GM23338 (cell line): ENCODE measurements around the gene DNAJC4. TPM values are rescaled to one million over a fixed set of nuclear protein-coding genes. Genes with fewer than 3 reads are reported as not detected.

Experiments
- ATAC-seq: fragments of 200-7000 bp; cut with Tn5 transposase; 3 replicates; pipeline ENCODE4 v1.9.1; 2020
- DNase-seq: peaks from one replicate; pipeline ENCODE4 v3.0.0-alpha.2; 2015; ENCODE audit warnings: low spot score
- H2AFZ ChIP-seq: fragments of 200-600 bp; sonication (generic); 2 replicates; pipeline ENCODE4 v1.8.0; 2016; ENCODE audit warnings: antibody characterized with exemption, mild to moderate bottlenecking, moderate library complexity
- H3F3A ChIP-seq: fragments of 200-600 bp; sonication (generic); replicated peaks from 2 replicates; pipeline ENCODE4 v1.8.0; 2017; ENCODE audit warnings: antibody characterized with exemption, mixed run types, low read depth
- H3K27ac ChIP-seq: fragments of 200-600 bp; sonication (generic); 2 replicates; pipeline ENCODE4 v1.6.1; 2016; ENCODE audit warnings: low read depth
- H3K27me3 ChIP-seq: fragments of 200-600 bp; sonication (generic); 2 replicates; pipeline ENCODE4 v1.8.0; 2016; ENCODE audit warnings: mild to moderate bottlenecking, mixed run types, moderate library complexity; ENCODE audit not compliant: insufficient read depth
- H3K36me3 ChIP-seq: fragments of 200-600 bp; sonication (generic); 2 replicates; pipeline ENCODE4 v1.8.0; 2016; ENCODE audit warnings: mild to moderate bottlenecking; ENCODE audit not compliant: insufficient read depth
- H3K4me1 ChIP-seq: fragments of 200-600 bp; sonication (generic); 2 replicates; pipeline ENCODE4 v1.8.0; 2016; ENCODE audit warnings: mild to moderate bottlenecking, moderate library complexity; ENCODE audit not compliant: insufficient read depth
- H3K4me2 ChIP-seq: fragments of 200-600 bp; sonication (generic); 2 replicates; pipeline ENCODE4 v1.7.1; 2017; ENCODE audit warnings: mixed run types
- H3K4me3 ChIP-seq: fragments of 200-600 bp; sonication (generic); 2 replicates; pipeline ENCODE4 v1.6.1; 2016; ENCODE audit warnings: mixed run types
- H3K79me2 ChIP-seq: fragments of 200-600 bp; sonication (generic); replicated peaks from 2 replicates; pipeline ENCODE4 v1.8.0; 2017; ENCODE audit warnings: mild to moderate bottlenecking; ENCODE audit not compliant: insufficient read depth
- H3K9me2 ChIP-seq: fragments of 200-600 bp; sonication (generic); 2 replicates; pipeline ENCODE4 v1.8.0; 2017; ENCODE audit not compliant: insufficient read depth
- H4K20me1 ChIP-seq: fragments of 200-600 bp; sonication (generic); replicated peaks from 2 replicates; pipeline ENCODE4 v1.8.0; 2017; ENCODE audit warnings: mild to moderate bottlenecking; ENCODE audit not compliant: insufficient read depth
- H3K27ac Mint-ChIP-seq: 2 replicates; pipeline ENCODE4 v1.8.0; 2020; ENCODE audit warnings: inconsistent platforms, mild to moderate bottlenecking, moderate library complexity, mixed read lengths
- H3K27me3 Mint-ChIP-seq: 3 replicates; pipeline ENCODE4 v1.8.0; 2022; ENCODE audit warnings: low read depth, mild to moderate bottlenecking, moderate library complexity, mixed read lengths, inconsistent platforms; ENCODE audit not compliant: insufficient read depth, poor library complexity
- H3K36me3 Mint-ChIP-seq: 3 replicates; pipeline ENCODE4 v1.8.0; 2021; ENCODE audit warnings: low read depth, mild to moderate bottlenecking, inconsistent platforms, moderate library complexity, mixed read lengths
- H3K4me1 Mint-ChIP-seq: 3 replicates; pipeline ENCODE4 v1.8.0; 2020; ENCODE audit warnings: mild to moderate bottlenecking, inconsistent platforms, mixed read lengths
- H3K4me3 Mint-ChIP-seq: 3 replicates; pipeline ENCODE4 v1.8.0; 2021; ENCODE audit warnings: moderate library complexity, mild to moderate bottlenecking, inconsistent platforms, mixed read lengths
- H3K9me3 Mint-ChIP-seq: 3 replicates; pipeline ENCODE4 v1.8.0; 2020; ENCODE audit warnings: moderate library complexity, mild to moderate bottlenecking, inconsistent platforms, mixed read lengths
- CREB1 ChIP-seq: fragments of 250-450 bp; sonication (Bioruptor Pico); IDR thresholded peaks from 2 replicates; pipeline ENCODE4 v1.5.0; 2020; ENCODE audit warnings: low read depth, mild to moderate bottlenecking, moderate library complexity
- EZH2 ChIP-seq: fragments of 200-600 bp; sonication (generic); IDR thresholded peaks from one replicate; pipeline ENCODE4 v1.8.0; 2017; ENCODE audit warnings: antibody characterized with exemption, mild to moderate bottlenecking, low read depth; ENCODE audit not compliant: unreplicated experiment
- EZH2phosphoT487 ChIP-seq: fragments of 200-600 bp; sonication (generic); IDR thresholded peaks from one replicate; pipeline ENCODE4 v1.8.1; 2018; ENCODE audit warnings: antibody characterized with exemption; ENCODE audit not compliant: unreplicated experiment
- NANOG ChIP-seq: IDR thresholded peaks from 2 replicates; pipeline ENCODE4 v1.6.1; 2016; ENCODE audit warnings: antibody characterized with exemption, borderline replicate concordance
- POLR2AphosphoS5 ChIP-seq: IDR thresholded peaks from 2 replicates; pipeline ENCODE4 v1.6.1; 2016; ENCODE audit warnings: antibody characterized with exemption, low read depth
- ZNF114 ChIP-seq: fragments of 250-450 bp; sonication (Bioruptor Pico); IDR thresholded peaks from 2 replicates; pipeline ENCODE4 v1.5.0; 2020; ENCODE audit warnings: mild to moderate bottlenecking, moderate library complexity
- ZNF331 ChIP-seq: fragments of 250-450 bp; sonication (Bioruptor Pico); IDR thresholded peaks from 2 replicates; pipeline ENCODE4 v1.5.0; 2020; ENCODE audit warnings: low read depth, mild to moderate bottlenecking, moderate library complexity
- polyA plus RNA-seq: library from polyadenylated mRNA; unstranded; fragments of >200 nt; fragmentation: Nextera tagmentation; extraction: Ambion mirVana; gene quantifications from 2 replicates; pipeline ENCODE4 v1.2.1, GENCODE V29; 2016
- total RNA-seq: library from RNA; depleted of rRNA; stranded (reverse); fragments of >200 nt; shearing (Covaris generic); gene quantifications from 2 replicates; pipeline ENCODE4 v1.2.3, GENCODE V29; 2014
- TF ChIP-seq, protein P1 (sequence below): IDR thresholded peaks from 2 replicates; pipeline ENCODE4 v1.6.1; 2016; ENCODE audit warnings: antibody characterized with exemption
- TF ChIP-seq, protein P2 (sequence below): fragments of 250-450 bp; sonication (Bioruptor Pico); IDR thresholded peaks from 2 replicates; pipeline ENCODE4 v1.5.0; 2020; ENCODE audit warnings: mild to moderate bottlenecking, moderate library complexity
- TF ChIP-seq, protein P3 (sequence below), 2 experiments: fragments of 200-600 bp in 1 of 2; sonication (generic) in 1 of 2; conservative IDR thresholded peaks; 2 replicates each; pipeline versions ENCODE4 v1.5.1 to v1.6.1; 2016 to 2017; ENCODE audit warnings: antibody characterized with exemption in 2 of 2, low read depth in 2 of 2, mild to moderate bottlenecking in 2 of 2, moderate library complexity in 1 of 2

The DNAJC4 gene
- total and polyA plus RNA-seq, 2 experiments from 2014 or later: 10.5 to 34.4 TPM

DNA sequence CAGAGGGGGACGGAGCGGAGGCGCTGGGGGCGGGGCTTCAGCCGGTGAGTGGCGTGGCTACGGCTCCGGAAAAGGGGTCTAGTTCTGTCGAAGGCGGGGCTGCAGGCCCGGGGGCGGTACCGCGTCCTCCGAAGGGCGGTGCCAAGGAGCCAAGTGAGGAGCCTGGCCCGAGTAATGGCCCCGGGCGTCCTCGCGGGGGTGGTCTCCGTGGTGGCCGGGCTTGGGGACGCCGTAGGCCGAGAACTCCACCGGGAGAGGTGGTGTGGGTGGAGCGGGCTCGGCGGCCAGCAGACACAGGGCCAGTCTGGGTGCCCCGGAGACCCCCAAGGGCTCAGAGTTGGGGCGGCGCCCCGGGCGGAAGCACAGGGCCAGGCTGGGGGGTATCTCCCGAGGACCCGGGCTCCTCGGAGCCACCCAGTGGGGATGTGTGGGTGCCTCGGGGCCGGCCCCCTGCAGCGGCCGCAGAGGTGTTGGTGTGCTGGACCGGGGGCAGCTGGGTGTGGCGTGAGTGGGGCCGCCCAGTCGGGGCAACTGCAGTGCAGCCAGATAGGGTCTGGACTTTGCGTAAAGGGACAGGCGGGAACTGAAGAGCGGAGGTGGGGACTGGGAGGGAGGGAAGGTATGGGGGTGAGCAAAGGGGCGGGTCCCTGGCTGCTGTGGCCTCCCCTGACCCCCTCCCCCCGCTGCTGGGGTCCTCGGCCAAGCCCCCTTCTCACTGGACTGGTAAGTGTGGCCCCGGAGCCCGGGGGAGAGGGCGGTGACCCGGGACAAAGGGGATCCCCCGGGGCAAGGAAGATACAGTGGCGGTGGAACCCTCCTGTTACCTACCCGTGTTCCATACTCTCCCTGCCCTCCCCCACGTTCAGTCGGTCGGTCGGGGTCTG lies 11.4 kb downstream of the DNAJC4 start:
- Histone ChIP-seq H2AFZ (no peak overlapping the region), H3K79me2 (peaks cover 26% of the 10 kb centered on the region), H4K20me1 (no peaks in the 10 kb centered on the region; the same call in 1 of the 2 replicates), H3K4me1 (peaks cover 17% of the 10 kb centered on the region; the same call in 1 of the 2 replicates), H3K9me2 (no peaks in the 10 kb centered on the region), H3K36me3 (no peaks in the 10 kb centered on the region), H3K27ac (peak overlapping the region; percentile 86; the same call in 1 of the 2 replicates), H3F3A (peaks cover 28% of the 10 kb centered on the region), H3K4me3 (peak overlapping the region; percentile 97), H3K27me3 (no peaks in the 10 kb centered on the region), H3K4me2 (peak overlapping the region; percentile 96)
- DNase-seq (peak; percentile 99), ATAC-seq (peak; percentile 72)
- H3K4me3 Mint-ChIP-seq: peak overlapping the region; percentile 93
- TF ChIP-seq NANOG (no peak), CREB1 (no peak), EZH2phosphoT487 (no peak), ZNF114 (CRISPR knock-in tag) (no peak), ZNF331 (no peak), POLR2AphosphoS5 (peak; percentile 67; the same call in 1 of the 2 replicates), EZH2 (no peak)
- TF ChIP-seq, protein P1, sequence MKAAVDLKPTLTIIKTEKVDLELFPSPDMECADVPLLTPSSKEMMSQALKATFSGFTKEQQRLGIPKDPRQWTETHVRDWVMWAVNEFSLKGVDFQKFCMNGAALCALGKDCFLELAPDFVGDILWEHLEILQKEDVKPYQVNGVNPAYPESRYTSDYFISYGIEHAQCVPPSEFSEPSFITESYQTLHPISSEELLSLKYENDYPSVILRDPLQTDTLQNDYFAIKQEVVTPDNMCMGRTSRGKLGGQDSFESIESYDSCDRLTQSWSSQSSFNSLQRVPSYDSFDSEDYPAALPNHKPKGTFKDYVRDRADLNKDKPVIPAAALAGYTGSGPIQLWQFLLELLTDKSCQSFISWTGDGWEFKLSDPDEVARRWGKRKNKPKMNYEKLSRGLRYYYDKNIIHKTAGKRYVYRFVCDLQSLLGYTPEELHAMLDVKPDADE: 0 out of 2 replicates have a peak, but pooled peaks have one; percentile 10
- TF ChIP-seq, protein P2, sequence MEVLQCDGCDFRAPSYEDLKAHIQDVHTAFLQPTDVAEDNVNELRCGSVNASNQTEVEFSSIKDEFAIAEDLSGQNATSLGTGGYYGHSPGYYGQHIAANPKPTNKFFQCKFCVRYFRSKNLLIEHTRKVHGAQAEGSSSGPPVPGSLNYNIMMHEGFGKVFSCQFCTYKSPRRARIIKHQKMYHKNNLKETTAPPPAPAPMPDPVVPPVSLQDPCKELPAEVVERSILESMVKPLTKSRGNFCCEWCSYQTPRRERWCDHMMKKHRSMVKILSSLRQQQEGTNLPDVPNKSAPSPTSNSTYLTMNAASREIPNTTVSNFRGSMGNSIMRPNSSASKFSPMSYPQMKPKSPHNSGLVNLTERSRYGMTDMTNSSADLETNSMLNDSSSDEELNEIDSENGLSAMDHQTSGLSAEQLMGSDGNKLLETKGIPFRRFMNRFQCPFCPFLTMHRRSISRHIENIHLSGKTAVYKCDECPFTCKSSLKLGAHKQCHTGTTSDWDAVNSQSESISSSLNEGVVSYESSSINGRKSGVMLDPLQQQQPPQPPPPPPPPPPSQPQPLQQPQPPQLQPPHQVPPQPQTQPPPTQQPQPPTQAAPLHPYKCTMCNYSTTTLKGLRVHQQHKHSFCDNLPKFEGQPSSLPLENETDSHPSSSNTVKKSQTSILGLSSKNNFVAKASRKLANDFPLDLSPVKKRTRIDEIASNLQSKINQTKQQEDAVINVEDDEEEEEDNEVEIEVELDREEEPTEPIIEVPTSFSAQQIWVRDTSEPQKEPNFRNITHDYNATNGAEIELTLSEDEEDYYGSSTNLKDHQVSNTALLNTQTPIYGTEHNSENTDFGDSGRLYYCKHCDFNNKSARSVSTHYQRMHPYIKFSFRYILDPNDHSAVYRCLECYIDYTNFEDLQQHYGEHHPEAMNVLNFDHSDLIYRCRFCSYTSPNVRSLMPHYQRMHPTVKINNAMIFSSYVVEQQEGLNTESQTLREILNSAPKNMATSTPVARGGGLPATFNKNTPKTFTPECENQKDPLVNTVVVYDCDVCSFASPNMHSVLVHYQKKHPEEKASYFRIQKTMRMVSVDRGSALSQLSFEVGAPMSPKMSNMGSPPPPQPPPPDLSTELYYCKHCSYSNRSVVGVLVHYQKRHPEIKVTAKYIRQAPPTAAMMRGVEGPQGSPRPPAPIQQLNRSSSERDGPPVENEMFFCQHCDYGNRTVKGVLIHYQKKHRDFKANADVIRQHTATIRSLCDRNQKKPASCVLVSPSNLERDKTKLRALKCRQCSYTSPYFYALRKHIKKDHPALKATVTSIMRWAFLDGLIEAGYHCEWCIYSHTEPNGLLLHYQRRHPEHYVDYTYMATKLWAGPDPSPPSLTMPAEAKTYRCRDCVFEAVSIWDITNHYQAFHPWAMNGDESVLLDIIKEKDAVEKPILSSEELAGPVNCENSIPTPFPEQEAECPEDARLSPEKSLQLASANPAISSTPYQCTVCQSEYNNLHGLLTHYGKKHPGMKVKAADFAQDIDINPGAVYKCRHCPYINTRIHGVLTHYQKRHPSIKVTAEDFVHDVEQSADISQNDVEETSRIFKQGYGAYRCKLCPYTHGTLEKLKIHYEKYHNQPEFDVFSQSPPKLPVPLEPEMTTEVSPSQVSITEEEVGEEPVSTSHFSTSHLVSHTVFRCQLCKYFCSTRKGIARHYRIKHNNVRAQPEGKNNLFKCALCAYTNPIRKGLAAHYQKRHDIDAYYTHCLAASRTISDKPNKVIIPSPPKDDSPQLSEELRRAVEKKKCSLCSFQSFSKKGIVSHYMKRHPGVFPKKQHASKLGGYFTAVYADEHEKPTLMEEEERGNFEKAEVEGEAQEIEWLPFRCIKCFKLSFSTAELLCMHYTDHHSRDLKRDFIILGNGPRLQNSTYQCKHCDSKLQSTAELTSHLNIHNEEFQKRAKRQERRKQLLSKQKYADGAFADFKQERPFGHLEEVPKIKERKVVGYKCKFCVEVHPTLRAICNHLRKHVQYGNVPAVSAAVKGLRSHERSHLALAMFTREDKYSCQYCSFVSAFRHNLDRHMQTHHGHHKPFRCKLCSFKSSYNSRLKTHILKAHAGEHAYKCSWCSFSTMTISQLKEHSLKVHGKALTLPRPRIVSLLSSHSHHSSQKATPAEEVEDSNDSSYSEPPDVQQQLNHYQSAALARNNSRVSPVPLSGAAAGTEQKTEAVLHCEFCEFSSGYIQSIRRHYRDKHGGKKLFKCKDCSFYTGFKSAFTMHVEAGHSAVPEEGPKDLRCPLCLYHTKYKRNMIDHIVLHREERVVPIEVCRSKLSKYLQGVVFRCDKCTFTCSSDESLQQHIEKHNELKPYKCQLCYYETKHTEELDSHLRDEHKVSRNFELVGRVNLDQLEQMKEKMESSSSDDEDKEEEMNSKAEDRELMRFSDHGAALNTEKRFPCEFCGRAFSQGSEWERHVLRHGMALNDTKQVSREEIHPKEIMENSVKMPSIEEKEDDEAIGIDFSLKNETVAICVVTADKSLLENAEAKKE (CRISPR knock-in tag): no peak
- TF ChIP-seq, protein P3, sequence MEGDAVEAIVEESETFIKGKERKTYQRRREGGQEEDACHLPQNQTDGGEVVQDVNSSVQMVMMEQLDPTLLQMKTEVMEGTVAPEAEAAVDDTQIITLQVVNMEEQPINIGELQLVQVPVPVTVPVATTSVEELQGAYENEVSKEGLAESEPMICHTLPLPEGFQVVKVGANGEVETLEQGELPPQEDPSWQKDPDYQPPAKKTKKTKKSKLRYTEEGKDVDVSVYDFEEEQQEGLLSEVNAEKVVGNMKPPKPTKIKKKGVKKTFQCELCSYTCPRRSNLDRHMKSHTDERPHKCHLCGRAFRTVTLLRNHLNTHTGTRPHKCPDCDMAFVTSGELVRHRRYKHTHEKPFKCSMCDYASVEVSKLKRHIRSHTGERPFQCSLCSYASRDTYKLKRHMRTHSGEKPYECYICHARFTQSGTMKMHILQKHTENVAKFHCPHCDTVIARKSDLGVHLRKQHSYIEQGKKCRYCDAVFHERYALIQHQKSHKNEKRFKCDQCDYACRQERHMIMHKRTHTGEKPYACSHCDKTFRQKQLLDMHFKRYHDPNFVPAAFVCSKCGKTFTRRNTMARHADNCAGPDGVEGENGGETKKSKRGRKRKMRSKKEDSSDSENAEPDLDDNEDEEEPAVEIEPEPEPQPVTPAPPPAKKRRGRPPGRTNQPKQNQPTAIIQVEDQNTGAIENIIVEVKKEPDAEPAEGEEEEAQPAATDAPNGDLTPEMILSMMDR (conservative IDR thresholded peaks at IDR 0.05; ENCODE audit: low read depth in 2 of 2): no peak
- H3K36me3 Mint-ChIP-seq: peaks cover 24% of the 10 kb centered on the region
- H3K27ac Mint-ChIP-seq: peak overlapping the region; percentile 98
- H3K9me3 Mint-ChIP-seq: no peaks in the 10 kb centered on the region
- H3K4me1 Mint-ChIP-seq: peaks cover 27% of the 10 kb centered on the region
- H3K27me3 Mint-ChIP-seq: peaks cover 28% of the 10 kb centered on the region
